SJSA1 (cell line): ENCODE data around the gene GNAT1. TPM values are rescaled to one million over a fixed set of nuclear protein-coding genes. Genes with fewer than 3 reads are reported as not detected.
"Not testable (repeated sequence)": the region's sequence is repeated elsewhere in the genome, so short reads cannot be mapped to it uniquely, and the experiment has no call there.

Experiments used
- DNase-seq, 2 experiments: peaks; one replicate each; pipeline ENCODE4 v3.0.0-alpha.2; 2015 to 2020; ENCODE audit warnings: low spot score in 2 of 2, low read depth in 1 of 2
- H3K27ac ChIP-seq: fragments of 250-450 bp; sonication (Bioruptor Pico); 2 replicates; pipeline ENCODE4 v1.5.1; 2020; ENCODE audit warnings: mild to moderate bottlenecking, moderate library complexity
- H3K27me3 ChIP-seq: fragments of 250-450 bp; sonication (Bioruptor Pico); replicated peaks from 2 replicates; pipeline ENCODE4 v1.5.1; 2020; ENCODE audit warnings: mild to moderate bottlenecking, moderate library complexity
- H3K36me3 ChIP-seq: fragments of 250-450 bp; sonication (Bioruptor Pico); 2 replicates; pipeline ENCODE4 v1.5.1; 2020; ENCODE audit warnings: mild to moderate bottlenecking
- H3K4me1 ChIP-seq: fragments of 250-450 bp; sonication (Bioruptor Pico); replicated peaks from 2 replicates; pipeline ENCODE4 v1.6.1; 2021; ENCODE audit warnings: mild to moderate bottlenecking
- H3K4me3 ChIP-seq: fragments of 250-450 bp; sonication (Bioruptor Pico); 2 replicates; pipeline ENCODE4 v1.5.1; 2020; ENCODE audit warnings: mild to moderate bottlenecking
- H3K9me3 ChIP-seq: fragments of 250-450 bp; sonication (Bioruptor Pico); replicated peaks from 2 replicates; pipeline ENCODE4 v1.5.1; 2020; ENCODE audit warnings: mild to moderate bottlenecking
- total RNA-seq: library from RNA; depleted of rRNA; stranded (reverse); fragments of >200 nt; shearing (Covaris generic); gene quantifications from 2 replicates; pipeline ENCODE4 v1.2.3, GENCODE V29; 2014

GNAT1 gene
- total RNA-seq, 1 experiment from 2014 or later, result not detected

DNA sequence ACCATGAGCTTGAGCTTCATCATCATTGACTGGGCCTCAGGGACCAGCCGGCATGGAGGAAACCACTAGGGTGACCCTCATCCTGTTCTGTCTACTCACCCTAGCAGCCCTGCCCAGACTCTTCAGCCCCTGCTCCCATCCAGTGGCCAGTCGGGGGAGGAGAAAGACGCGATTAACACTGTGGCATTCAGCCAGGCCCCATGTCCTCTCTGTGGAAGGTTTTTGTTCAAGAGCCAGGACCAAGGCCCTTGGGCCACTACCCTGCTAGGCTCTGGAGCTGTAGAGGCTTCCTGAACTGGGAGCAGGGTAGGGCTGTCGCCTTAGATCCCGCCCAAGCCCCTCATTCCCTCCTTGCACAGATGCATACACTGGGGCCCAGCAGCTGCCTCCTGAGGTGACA, 28.7 kb downstream of the GNAT1 start:
- no peak overlapping the region for H3K27ac ChIP-seq
- DNase-seq, result no peak
- no peak overlapping the region for H3K4me3 ChIP-seq
- no peaks in the 10 kb centered on the region for H3K36me3 ChIP-seq
- no peaks in the 10 kb centered on the region for H3K4me1 ChIP-seq
- H3K9me3 ChIP-seq, result no peaks in the 10 kb centered on the region
- H3K27me3 ChIP-seq, result no peaks in the 10 kb centered on the region

DNA sequence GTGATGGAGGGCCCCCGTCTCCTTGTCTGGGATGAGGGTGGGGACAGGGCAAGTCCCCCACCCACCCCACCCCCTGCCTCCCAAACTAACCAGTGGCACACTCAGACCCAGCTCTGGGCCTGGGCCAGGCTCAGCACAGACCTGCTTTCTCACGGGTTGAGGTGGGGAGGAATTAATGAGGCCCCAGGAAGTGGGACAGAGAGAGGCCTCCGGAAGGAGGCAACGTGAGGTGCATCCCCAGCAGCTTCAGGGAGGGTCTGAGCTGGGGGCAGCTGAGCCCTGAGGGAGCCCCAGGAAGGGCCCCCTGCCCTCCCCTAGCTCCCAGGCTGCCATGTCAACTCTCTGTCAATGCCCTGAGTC, 29.6 kb downstream of the GNAT1 start:
- H3K9me3 ChIP-seq, result no peaks in the 10 kb centered on the region
- H3K27ac ChIP-seq, result no peak overlapping the region
- H3K4me3 ChIP-seq, result no peak overlapping the region
- peaks cover under 1% of the 10 kb centered on the region for H3K4me1 ChIP-seq
- no peak for DNase-seq
- no peaks in the 10 kb centered on the region for H3K27me3 ChIP-seq
- H3K36me3 ChIP-seq, result no peaks in the 10 kb centered on the region

DNA sequence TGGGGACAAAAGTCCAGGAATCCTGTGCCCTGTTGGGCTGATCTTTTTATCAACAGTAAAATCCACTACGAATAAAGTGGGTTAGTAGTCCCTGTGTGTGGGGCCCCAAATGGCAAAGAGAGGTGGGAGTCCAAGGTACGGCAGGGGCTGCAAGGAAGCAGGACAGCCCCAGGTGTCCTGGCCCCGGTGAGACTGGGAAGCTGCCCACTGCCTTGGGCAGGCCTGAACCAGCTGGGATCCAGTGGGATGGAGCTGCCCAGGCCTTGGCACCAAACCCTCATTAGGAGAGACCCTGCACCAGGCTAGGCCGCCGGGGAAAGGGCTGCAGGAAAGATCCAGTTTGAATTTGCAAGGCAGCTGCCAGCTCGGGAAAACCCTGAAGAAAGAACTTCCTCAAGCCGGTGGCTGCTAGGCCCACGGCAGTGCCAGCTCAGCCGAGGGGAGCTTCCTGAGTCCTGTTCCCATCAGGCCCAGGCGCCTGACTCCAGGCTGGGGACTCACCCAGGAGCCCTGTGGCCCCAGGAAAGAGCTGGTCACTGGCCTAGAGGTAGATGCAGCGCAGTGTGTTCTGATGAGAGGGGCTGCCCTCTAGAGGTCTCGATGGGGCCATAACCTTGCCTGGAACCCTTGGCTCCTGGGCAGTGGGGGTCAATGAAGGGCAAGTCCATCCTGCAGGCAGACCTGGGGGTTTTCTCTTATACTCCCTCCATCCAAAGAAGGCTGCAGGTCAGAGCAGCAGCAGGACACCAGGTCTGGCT, 30.2 kb downstream of the GNAT1 start:
- Histone ChIP-seq H3K27me3 (no peaks in the 10 kb centered on the region), H3K27ac (no peak overlapping the region), H3K4me1 (peaks cover 4% of the 10 kb centered on the region), H3K9me3 (no peaks in the 10 kb centered on the region), H3K36me3 (no peaks in the 10 kb centered on the region), H3K4me3 (no peak overlapping the region)
- DNase-seq, result no peak

DNA sequence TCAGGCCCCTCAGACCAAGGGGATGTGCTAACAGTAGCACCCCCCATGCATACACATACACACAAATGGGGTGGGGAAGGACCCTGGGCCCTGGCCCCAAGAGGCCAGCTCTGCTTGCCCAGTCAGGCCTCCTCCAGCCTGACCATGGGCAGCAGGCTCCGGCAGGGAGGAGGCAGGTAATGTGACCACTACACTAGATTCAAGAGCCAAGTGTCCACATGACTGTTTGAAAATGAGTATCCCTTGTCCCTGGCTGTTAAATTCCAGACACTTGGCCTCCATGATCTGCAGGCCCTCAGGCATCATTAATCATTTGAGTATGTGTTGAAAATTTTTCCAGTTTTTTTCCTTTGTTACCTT, 30.7 kb downstream of the GNAT1 start:
- H3K9me3 ChIP-seq, result no peaks in the 10 kb centered on the region
- H3K27ac ChIP-seq, result no peak overlapping the region
- no peaks in the 10 kb centered on the region for H3K36me3 ChIP-seq
- H3K4me3 ChIP-seq, result no peak overlapping the region
- DNase-seq, result no peak
- H3K27me3 ChIP-seq, result no peaks in the 10 kb centered on the region
- H3K4me1 ChIP-seq, result peaks cover 10% of the 10 kb centered on the region

DNA sequence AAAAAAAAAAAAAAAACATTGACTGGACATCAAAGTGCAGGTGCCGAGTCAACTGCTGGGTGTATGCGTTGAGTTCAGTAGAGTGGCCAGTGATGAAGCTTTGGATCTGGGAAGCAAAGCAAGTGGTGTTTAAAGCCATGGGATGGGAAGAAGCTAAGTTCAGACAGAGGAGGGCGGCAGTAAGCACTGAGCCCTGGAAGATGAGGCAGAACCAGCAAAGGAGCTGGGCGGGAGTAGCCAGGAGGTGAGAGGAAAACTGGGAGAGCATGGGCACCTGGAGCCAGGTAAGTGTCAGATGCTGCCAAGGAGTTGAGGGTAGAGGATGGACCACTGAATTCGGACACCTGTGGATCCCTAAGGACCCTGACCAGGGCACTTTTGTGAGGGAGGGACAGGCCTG, 33.2 kb downstream of the GNAT1 start:
- H3K9me3 ChIP-seq, result no peaks in the 10 kb centered on the region
- H3K36me3 ChIP-seq, result no peaks in the 10 kb centered on the region
- no peaks in the 10 kb centered on the region for H3K27me3 ChIP-seq
- H3K27ac ChIP-seq, result no peak overlapping the region
- H3K4me3 ChIP-seq, result no peak overlapping the region
- peaks cover 17% of the 10 kb centered on the region for H3K4me1 ChIP-seq
- DNase-seq, result no peak

DNA sequence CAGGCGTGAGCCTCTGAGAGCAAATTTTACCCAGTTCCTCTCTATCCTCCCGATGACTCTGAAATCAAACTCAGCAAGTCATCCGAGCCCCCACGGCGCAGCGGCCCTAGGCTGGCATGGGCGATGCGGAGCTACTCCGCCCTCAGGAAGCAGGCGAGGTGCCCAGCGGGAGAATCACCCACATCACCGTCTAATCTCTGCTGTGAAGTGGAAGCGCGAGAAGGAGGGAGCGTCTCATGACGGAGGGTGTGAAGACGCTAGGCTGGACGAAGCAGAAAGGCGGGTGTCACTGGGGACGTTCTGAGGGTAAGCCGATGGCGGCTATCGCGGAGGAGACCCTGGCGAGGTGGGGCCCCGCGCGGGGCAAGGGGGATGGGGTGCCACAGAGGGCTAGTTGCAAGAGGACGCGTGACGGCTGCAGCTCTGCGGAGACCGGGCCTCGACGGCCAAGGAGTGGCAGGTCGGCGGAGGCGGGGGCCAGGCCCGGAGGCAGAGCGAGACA, 35.5 kb downstream of the GNAT1 start:
- Histone ChIP-seq H3K27ac (no peak overlapping the region), H3K4me3 (peak overlapping the region; percentile 43), H3K4me1 (peaks cover 17% of the 10 kb centered on the region), H3K36me3 (no peaks in the 10 kb centered on the region), H3K27me3 (no peaks in the 10 kb centered on the region), H3K9me3 (no peaks in the 10 kb centered on the region)
- peak in 1 of 2 experiments; percentile 39 for DNase-seq

DNA sequence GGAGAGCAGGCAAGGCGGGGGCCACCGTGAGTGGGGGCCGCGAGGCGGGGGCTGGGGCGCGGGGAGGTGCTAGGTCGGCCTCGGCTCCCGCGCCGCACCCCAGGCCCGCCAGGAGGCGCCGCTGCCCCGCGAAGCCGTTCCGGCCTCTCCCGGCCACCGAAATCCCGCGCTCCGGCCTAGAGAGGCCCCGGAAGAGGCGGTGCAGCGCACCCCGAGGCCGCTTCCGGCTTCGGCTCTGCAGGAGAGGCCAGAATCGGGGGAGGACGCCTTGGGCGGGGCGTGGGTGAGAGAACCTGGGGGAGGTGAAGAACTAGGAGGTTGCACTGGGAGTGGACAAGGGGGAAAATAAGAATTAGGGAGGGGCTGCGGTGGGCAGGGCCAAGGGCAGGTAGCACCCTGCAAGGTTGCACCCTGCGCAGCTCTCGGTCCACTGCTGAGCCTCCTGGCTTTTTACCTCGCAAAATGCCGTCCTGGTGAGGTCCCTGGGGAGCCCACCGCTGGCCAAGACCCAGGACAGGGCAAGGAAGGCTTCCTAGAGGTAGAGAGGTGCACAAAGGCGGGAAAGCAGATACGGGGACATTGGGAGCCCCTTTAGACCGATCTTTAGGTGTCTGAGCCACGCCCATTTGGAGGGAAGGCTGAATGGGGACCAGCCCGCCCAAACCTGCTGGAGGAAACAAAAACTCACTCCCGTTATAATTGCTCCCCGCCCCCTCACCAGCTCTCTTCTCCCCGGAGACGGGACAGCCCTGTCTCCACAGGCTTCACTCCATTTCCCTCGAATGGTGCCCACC, 36.2 kb downstream of the GNAT1 start:
- peak; percentile 80 to 89 for DNase-seq
- H3K27ac ChIP-seq, result no peak overlapping the region
- peak overlapping the region; percentile 43 for H3K4me3 ChIP-seq
- H3K9me3 ChIP-seq, result no peaks in the 10 kb centered on the region
- peaks cover 17% of the 10 kb centered on the region for H3K4me1 ChIP-seq
- no peaks in the 10 kb centered on the region for H3K27me3 ChIP-seq
- no peaks in the 10 kb centered on the region for H3K36me3 ChIP-seq

DNA sequence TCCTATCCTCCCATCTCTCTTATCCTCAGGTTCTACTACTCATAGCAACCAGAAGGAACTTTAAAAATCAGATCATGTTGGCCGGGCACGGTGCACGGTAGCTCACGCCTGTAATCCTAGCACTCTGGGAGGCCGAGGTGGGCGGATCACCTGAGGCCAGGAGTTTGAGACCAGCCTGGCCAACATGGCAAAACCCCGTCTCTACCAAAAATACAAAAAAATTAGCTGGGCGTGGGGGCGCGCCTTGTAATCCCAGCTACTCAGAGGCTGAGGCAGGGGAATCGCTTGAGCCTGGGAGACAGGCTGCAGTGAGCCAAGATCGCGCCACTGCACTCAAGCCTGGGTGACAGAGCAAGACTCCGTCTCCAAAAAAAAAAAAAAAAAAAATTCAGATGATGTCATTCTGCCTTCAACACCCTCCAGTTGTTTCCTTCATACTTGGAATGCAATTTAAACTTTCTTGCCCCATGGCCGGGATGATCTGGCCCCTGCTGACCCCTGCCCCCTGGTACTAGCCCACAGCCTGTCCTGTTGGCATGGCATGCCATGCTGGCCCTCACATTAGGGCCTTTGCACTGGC, 36.9 kb downstream of the GNAT1 start:
- peak overlapping the region; percentile 43 for H3K4me3 ChIP-seq
- not testable (repeated sequence) for H3K27me3 ChIP-seq, H3K36me3 ChIP-seq, H3K9me3 ChIP-seq, DNase-seq, H3K27ac ChIP-seq
- H3K4me1 ChIP-seq, result peaks cover 17% of the 10 kb centered on the region

DNA sequence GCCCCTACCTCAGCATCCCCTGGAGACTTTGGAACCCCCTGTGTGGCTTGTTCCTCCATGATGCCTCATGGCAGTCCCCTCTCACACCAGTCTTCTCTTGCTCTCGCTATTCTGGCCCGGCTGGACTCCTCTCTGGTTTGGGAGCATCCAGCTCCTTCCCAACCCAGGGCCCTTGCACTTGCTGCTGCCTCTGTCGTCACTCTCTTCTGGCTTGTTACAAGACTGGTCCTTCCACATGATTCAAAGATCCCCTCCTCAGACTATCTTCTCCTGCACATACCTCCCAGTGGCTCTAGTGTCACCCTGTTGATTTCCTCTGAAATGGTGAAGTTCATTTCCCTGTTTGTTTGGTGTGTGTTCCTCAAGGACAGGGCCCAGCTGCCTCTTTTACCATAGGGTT, 38.1 kb downstream of the GNAT1 start:
- Histone ChIP-seq H3K27ac (no peak overlapping the region), H3K36me3 (no peaks in the 10 kb centered on the region), H3K4me3 (no peak overlapping the region), H3K9me3 (no peaks in the 10 kb centered on the region), H3K27me3 (no peaks in the 10 kb centered on the region), H3K4me1 (peaks cover 17% of the 10 kb centered on the region)
- DNase-seq, result no peak

DNA sequence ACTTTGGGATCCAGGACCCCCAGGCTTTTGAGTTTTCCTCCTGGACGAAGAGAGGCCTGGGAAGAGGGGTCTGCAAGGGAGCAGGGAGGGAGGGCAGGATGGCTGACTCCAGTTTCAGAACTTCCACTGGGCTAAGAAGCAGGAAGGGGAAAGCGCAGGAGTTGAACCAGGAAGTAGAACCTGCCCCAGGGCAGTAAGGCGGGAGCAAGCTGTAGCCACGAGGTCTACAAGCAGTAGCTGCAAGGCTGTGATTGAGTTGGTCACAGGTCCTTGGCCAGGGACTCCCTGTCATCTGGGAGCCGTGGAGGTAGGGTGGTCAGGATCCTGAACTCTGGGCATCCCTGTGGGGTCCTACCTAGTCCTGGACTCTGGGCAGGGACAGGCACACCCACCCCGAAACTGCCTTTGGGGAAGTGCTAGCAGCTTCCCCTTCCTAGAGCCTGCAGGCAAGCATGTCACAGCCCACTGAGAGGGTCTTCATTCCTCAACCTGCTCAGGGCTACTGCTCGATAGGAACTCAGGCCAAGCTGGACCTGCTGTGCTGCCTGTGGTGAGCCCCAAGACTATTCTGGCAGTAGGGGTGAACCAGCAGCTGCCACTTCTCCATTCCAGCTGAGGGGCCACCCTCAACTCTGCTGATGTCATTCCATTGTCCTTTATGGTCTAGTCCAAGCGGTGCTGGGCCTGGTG, 38.8 kb downstream of the GNAT1 start:
- H3K4me3 ChIP-seq, result no peak overlapping the region
- no peaks in the 10 kb centered on the region for H3K36me3 ChIP-seq
- H3K27ac ChIP-seq, result no peak overlapping the region
- no peak for DNase-seq
- no peaks in the 10 kb centered on the region for H3K9me3 ChIP-seq
- no peaks in the 10 kb centered on the region for H3K27me3 ChIP-seq
- peaks cover 19% of the 10 kb centered on the region for H3K4me1 ChIP-seq

DNA sequence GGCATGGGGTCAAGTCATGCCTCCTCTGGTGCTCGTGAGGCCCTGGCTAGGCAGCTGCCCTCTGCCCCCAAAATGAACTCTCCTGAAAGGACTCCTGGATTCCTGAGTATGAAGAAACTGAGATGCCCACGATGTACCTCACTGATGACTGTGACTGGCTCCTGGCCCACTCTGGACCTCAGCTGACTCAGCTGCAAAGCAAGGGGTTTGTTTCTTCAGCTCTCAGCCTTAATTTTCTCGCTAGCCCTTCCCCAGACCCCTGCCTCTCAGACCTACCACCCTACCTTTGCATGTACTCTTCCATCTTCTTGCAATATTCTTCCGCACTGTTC, 39.4 kb downstream of the GNAT1 start:
- Histone ChIP-seq H3K4me3 (no peak overlapping the region), H3K4me1 (peaks cover 22% of the 10 kb centered on the region), H3K27me3 (no peaks in the 10 kb centered on the region), H3K36me3 (no peaks in the 10 kb centered on the region), H3K27ac (no peak overlapping the region), H3K9me3 (no peaks in the 10 kb centered on the region)
- DNase-seq, result no peak

DNA sequence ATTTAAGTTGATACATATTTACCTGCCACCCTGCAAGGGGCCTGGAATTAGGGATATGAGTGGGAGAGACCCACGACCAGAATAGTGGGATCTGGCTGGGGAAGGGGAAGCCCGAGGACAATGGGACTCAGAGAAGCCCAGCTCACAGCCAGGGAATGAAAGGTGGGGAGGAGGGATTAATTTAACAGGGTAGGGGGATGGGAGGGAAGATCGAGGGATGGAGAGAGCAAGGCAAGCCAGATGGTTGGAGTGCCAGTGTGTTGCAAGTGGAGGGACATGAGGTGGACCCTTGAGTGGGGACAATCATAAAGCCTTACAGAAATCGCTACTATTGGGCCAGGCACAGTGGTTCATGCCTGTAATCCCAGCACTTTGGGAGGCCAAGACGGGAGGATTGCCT, 40.2 kb downstream of the GNAT1 start:
- DNase-seq, result no peak
- Histone ChIP-seq H3K4me3 (no peak overlapping the region), H3K36me3 (0 out of 2 replicates have a peak, but pooled peaks cover 3% of the 10 kb centered on the region), H3K27me3 (no peaks in the 10 kb centered on the region), H3K27ac (no peak overlapping the region), H3K4me1 (peaks cover 18% of the 10 kb centered on the region), H3K9me3 (no peaks in the 10 kb centered on the region)

DNA sequence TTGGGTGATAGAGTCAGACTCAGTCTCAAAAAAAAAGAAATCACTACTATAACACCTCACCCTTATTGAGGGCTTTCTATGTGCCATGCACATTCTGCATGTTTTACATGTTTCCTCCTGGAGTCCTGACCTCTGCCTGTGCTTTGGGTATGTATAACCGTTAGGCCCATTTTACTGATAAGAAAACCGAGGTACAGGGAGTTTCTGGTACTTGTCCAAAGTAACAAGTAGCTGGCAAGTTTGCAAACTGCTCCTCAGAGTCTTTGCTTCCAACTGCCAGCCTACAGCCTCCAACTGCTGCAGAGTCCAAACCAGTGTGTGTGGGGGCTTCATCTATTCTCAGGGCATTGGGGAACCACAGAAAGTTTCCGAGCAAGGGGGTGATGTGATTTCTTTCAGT, 40.9 kb downstream of the GNAT1 start:
- DNase-seq, result no peak
- Histone ChIP-seq H3K4me1 (peaks cover 14% of the 10 kb centered on the region), H3K4me3 (no peak overlapping the region), H3K27me3 (no peaks in the 10 kb centered on the region), H3K9me3 (no peaks in the 10 kb centered on the region), H3K36me3 (peaks cover 10% of the 10 kb centered on the region; the same call in 1 of the 2 replicates), H3K27ac (no peak overlapping the region)

DNA sequence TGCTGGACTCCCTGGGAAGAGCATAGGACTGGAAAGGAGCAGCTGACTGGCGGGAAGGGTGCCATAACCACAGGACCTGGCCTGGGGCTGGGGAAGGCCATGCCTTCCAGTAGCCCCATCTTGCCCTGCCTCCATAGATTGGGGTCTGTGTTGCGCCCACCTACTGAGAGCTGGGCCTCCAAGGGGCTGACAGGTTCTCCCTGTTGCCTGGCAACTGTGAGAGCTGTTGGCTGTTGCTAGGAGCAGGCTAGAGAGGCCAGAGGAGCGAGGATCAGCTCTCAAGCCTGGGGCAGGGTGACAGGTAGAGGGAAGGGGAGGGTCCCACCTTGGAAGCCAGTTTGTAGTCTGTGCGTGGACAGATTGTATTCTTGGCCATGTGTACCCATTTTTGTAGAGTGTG, 41.8 kb downstream of the GNAT1 start:
- H3K4me1 ChIP-seq, result peaks cover 15% of the 10 kb centered on the region
- H3K4me3 ChIP-seq, result no peak overlapping the region
- DNase-seq, result no peak
- no peak overlapping the region for H3K27ac ChIP-seq
- peaks cover 16% of the 10 kb centered on the region for H3K36me3 ChIP-seq
- no peaks in the 10 kb centered on the region for H3K9me3 ChIP-seq
- H3K27me3 ChIP-seq, result no peaks in the 10 kb centered on the region
